Adrenal gland (tissue), 5 donors: Measurements from ENCODE around the gene LYRM4.

ENCODE experiments used
- CTCF ChIP-seq, 6 experiments: fragments of 450-650 bp in 4 of 6; fragments of 200-600 bp in 2 of 6; sonication (generic) in 1 of 6; IDR thresholded peaks; 1 replicate in 5 of 6; 2 replicates in 1 of 6; pipeline versions ENCODE4 v1.5.1 to v1.8.0; 2016 to 2021; ENCODE audit warnings: antibody characterized with exemption in 6 of 6, mild to moderate bottlenecking in 2 of 6, moderate library complexity in 1 of 6
- POLR2A ChIP-seq, 2 donors: fragments of 450-650 bp; IDR thresholded peaks; one replicate each; pipeline ENCODE4 v1.6.1; 2017; ENCODE audit warnings: antibody characterized with exemption in 2 of 2, mild to moderate bottlenecking in 2 of 2, moderate library complexity in 1 of 2
- donor health status: DM: no; HTN: no; CAD: no.

GRCh38 chr6:5206920-5207561, 53.7 kb downstream of the LYRM4 start:
- no peak for TF ChIP-seq CTCF (IDR thresholded peaks at IDR 0.05)
- TF ChIP-seq POLR2A (IDR thresholded peaks at IDR 0.05), result no peak
